Fibroblast of the aortic adventitia (primary cell): ENCODE data around the gene PLXNA4. TPM values are rescaled to one million over a fixed set of nuclear protein-coding genes. Genes with fewer than 3 reads are reported as not detected.

Source experiments
- DNase-seq: peaks from one replicate; pipeline ENCODE4 v3.0.0-alpha.2; 2010; ENCODE audit warnings: low read depth
- H3K4me3 ChIP-seq: 2 replicates; pipeline ENCODE4 v1.5.1; 2011; ENCODE audit warnings: low read depth, mild to moderate bottlenecking, control low read depth, low read length, moderate library complexity
- total RNA-seq: library from RNA; depleted of rRNA; stranded (reverse); fragments of >200 nt; gene quantifications from 2 replicates; pipeline ENCODE4 v1.2.3, GENCODE V29; 2012; ENCODE audit warnings: low replicate concordance
- TF ChIP-seq, protein P1 (sequence below): IDR thresholded peaks from 2 replicates; pipeline ENCODE4 v1.5.1; 2011; ENCODE audit warnings: mild to moderate bottlenecking, low read length, control low read depth, inconsistent platforms; ENCODE audit not compliant: insufficient read depth

The PLXNA4 gene
- total RNA-seq, 1 donor = 3.0 TPM

DNA sequence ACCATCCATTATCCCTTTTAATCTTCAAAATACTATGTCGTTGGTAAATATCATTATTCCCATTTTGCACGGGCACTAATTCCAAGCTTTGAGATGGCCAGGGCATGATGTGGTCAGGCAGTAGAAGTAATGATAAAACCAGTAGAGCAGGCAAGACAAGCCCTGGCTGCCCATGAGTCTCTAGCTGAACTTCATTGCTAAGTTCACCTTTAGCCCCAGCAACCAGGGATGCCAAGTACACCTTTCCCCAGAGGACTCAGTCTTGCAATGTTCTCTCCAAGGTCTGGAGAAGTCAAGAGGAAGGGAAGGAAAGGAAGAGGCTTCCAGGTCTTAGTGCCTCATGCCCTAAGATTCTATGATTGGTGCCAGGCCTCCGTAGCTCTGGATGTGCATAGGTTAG is 203.2 kb downstream of the PLXNA4 start:
- no peak overlapping the region for H3K4me3 ChIP-seq
- TF ChIP-seq, protein P1, sequence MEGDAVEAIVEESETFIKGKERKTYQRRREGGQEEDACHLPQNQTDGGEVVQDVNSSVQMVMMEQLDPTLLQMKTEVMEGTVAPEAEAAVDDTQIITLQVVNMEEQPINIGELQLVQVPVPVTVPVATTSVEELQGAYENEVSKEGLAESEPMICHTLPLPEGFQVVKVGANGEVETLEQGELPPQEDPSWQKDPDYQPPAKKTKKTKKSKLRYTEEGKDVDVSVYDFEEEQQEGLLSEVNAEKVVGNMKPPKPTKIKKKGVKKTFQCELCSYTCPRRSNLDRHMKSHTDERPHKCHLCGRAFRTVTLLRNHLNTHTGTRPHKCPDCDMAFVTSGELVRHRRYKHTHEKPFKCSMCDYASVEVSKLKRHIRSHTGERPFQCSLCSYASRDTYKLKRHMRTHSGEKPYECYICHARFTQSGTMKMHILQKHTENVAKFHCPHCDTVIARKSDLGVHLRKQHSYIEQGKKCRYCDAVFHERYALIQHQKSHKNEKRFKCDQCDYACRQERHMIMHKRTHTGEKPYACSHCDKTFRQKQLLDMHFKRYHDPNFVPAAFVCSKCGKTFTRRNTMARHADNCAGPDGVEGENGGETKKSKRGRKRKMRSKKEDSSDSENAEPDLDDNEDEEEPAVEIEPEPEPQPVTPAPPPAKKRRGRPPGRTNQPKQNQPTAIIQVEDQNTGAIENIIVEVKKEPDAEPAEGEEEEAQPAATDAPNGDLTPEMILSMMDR = no peak

DNA sequence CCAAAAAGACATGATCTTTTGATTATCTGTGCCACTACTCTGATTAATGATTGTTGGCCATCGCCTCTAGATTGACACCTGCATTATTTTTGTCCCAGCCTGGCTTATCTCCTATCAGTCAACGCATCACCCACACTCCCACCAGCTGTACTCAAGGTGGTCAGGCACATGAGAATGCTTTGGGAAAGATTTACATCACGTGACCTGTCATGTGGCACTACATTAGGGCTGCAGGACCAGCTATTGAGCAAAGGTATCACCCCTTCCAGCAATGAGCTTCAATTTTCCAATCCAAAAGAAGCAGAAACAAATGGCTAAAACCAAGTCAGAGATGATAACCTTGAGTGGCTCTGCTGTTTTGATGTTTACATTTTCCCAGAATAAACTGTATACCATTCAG is 204.3 kb downstream of the PLXNA4 start:
- TF ChIP-seq, protein P1 = no peak
- DNase-seq = no peak
- H3K4me3 ChIP-seq = no peak overlapping the region

More for the DNA sequence above, 203.2 kb downstream of the PLXNA4 start:
- DNase-seq = no peak

DNA sequence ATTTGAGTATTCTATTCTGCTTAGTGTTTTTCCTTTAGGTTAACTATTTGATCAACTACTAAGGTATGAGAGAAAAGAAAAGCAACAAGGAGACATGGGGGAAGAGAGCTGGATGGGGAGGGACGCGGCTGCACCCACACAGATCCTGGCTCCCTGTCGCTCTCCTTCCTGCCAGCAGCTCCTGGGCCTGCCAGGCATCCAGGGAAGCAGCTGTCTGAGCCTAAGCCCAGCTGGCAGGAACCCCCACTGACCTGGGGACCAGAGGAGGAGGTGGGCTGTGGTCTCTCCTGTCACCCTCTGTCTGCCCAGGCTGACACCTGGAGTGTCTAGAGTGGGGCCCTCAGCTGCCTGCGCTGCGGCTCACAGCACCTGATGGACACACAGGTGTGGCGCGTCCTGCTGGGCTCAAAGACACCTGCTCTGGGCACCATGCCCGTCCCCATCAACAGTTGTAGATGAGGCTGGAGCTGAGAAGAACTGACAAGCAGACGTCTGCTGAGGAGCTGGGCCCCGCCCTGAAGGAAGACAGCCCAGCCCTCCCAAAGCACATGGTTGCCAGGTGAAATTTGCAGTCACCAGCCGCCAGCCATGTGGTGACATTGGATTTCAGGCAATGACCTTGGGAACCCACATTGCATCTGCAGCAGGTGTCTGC is 207.9 kb downstream of the PLXNA4 start:
- DNase-seq = no peak
- TF ChIP-seq, protein P1 = no peak

DNA sequence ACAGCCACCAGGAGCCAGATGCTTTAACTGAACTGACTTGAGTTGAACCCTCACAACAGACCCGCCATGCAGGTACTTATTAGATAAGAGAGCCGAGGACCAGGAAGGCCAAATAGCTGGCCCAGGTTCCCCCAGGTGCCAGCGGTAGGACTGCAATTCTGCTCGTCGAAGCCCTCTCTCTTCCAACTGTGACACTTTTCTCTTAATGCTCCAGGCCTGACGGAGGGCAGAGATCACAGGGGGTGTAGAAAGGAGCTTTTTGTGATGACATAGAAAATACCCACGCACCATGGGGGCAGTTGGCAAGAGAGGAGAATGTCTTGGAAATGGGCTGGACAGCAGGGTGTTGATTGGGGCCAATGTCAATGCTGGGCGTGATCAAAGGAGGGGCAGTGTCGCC is 208.5 kb downstream of the PLXNA4 start:
- H3K4me3 ChIP-seq = no peak overlapping the region
- no peak for DNase-seq
- TF ChIP-seq, protein P1 = no peak

More for the DNA sequence above, 207.9 kb downstream of the PLXNA4 start:
- no peak overlapping the region for H3K4me3 ChIP-seq

- DNase-seq = no peak
- TF ChIP-seq, protein P1 = no peak
Measured at GRCh38 chr7:132367004-132367403, 209.3 kb downstream of the PLXNA4 start.

GRCh38 chr7:132364226-132364625 is 212.0 kb downstream of the PLXNA4 start:
- DNase-seq = no peak
- no peak overlapping the region for H3K4me3 ChIP-seq
- TF ChIP-seq, protein P1 = no peak

More at GRCh38 chr7:132367004-132367403, 209.3 kb downstream of the PLXNA4 start:
- H3K4me3 ChIP-seq = no peak overlapping the region

DNA sequence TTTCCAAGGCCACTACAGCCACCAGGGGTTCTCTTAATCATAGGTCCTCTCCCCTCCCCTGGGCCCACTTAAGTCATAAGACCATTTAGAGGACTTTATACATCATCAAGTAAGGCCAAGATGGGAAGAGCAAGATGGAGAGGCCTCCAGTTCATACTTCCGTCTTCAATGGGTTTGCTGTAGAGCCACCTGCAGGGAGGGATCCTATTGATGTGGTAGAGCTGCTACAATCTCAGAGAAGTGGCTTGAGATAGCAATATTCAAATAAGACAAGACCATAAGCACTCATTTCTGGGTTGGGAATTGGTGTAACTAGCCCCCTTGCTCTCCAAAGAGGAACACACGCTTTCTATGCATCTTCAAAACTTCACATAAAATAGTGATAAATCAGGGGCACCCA is 214.2 kb downstream of the PLXNA4 start:
- no peak overlapping the region for H3K4me3 ChIP-seq
- TF ChIP-seq, protein P1 = no peak
- DNase-seq = no peak
